ENCODE measurements around the gene RBM47.
"Not testable (repeated sequence)": the region's sequence is repeated elsewhere in the genome, so short reads cannot be mapped to it uniquely, and the experiment has no call there.

Gene RBM47

GRCh38 chr4:40555176-40555900 lies 74.3 kb downstream of the RBM47 start:
- no peaks in the 10 kb centered on the region for H3K9me3 ChIP-seq (ENCODE audit: control insufficient read depth, insufficient read depth, low read depth, low read length)
- H3K27ac ChIP-seq (ENCODE audit: extremely low read depth, low read depth, low read length), result no peak overlapping the region
- POLR2A ChIA-PET, result no interaction called here
- TF ChIP-seq MYNN (tag by site-specific recombination; IDR thresholded peaks at IDR 0.05; ENCODE audit: borderline replicate concordance) (no peak), ZSCAN16 (tag by site-specific recombination; IDR thresholded peaks at IDR 0.05) (no peak), ZBTB48 (tag by site-specific recombination; IDR thresholded peaks at IDR 0.05) (no peak), ZNF624 (tag by site-specific recombination; IDR thresholded peaks at IDR 0.05) (no peak), ZFP69B (tag by site-specific recombination; IDR thresholded peaks at IDR 0.05) (no peak), ZNF248 (tag by site-specific recombination; IDR thresholded peaks at IDR 0.05) (no peak), ZNF184 (tag by site-specific recombination; IDR thresholded peaks at IDR 0.05) (no peak), ZSCAN4 (tag by site-specific recombination; IDR thresholded peaks at IDR 0.05) (no peak)
- H3K4me1 ChIP-seq (ENCODE audit: control insufficient read depth, insufficient read depth, low read length), result peaks cover 2% of the 10 kb centered on the region; the same call in 1 of the 2 replicates
- CTCF ChIA-PET, result interaction anchor here (0.6 kb wide), 1 partner anchor 296 kb away, joined by 4 read pairs; no protein-coding TSS in a partner anchor
- H3K36me3 ChIP-seq (ENCODE audit: control insufficient read depth in 2 of 2, insufficient read depth in 1 of 2, low read length in 2 of 2), result no peaks in the 10 kb centered on the region
- no peak overlapping the region for H3K4me3 ChIP-seq (ENCODE audit: low read depth, low read length)

GRCh38 chr4:40554641-40555040 lies 75.0 kb downstream of the RBM47 start:
- H3K4me3 ChIP-seq (ENCODE audit: low read depth, low read length); H3K4me1 ChIP-seq (ENCODE audit: control insufficient read depth, insufficient read depth, low read length); H3K36me3 ChIP-seq (ENCODE audit: control insufficient read depth in 2 of 2, insufficient read depth in 1 of 2, low read length in 2 of 2); H3K27ac ChIP-seq (ENCODE audit: extremely low read depth, low read depth, low read length); POLR2A ChIA-PET; H3K9me3 ChIP-seq (ENCODE audit: control insufficient read depth, insufficient read depth, low read depth, low read length): not testable (repeated sequence)
- CTCF ChIA-PET, result interaction anchor here (0.6 kb wide), 1 partner anchor 297 kb away, joined by 4 read pairs; no protein-coding TSS in a partner anchor

GRCh38 chr4:40553995-40554394 lies 75.7 kb downstream of the RBM47 start:
- no peaks in the 10 kb centered on the region for H3K36me3 ChIP-seq (ENCODE audit: control insufficient read depth in 2 of 2, insufficient read depth in 1 of 2, low read length in 2 of 2)
- H3K27ac ChIP-seq (ENCODE audit: extremely low read depth, low read depth, low read length), result no peak overlapping the region
- TF ChIP-seq GLIS2 (tag by site-specific recombination; IDR thresholded peaks at IDR 0.05) (no peak), ZNF629 (tag by site-specific recombination; IDR thresholded peaks at IDR 0.05) (no peak), ZNF76 (tag by site-specific recombination; IDR thresholded peaks at IDR 0.05; ENCODE audit: borderline replicate concordance, low read depth) (no peak), ZBTB11 (tag by site-specific recombination; conservative IDR thresholded peaks at IDR 0.05; ENCODE audit: low read depth) (no peak), TCF7L2 (IDR thresholded peaks at IDR 0.05; ENCODE audit: borderline replicate concordance, low read depth, low read length) (no peak), ZNF548 (tag by site-specific recombination; IDR thresholded peaks at IDR 0.05) (no peak), ZNF792 (tag by site-specific recombination; IDR thresholded peaks at IDR 0.05) (no peak), ZBTB48 (tag by site-specific recombination; IDR thresholded peaks at IDR 0.05) (no peak), KLF17 (tag by site-specific recombination; IDR thresholded peaks at IDR 0.05) (no peak), ZNF423 (tag by site-specific recombination; IDR thresholded peaks at IDR 0.05) (no peak), ZNF664 (tag by site-specific recombination; IDR thresholded peaks at IDR 0.05) (no peak), PRDM6 (tag by site-specific recombination; IDR thresholded peaks at IDR 0.05) (no peak), EGR2 (tag by site-specific recombination; IDR thresholded peaks at IDR 0.05; ENCODE audit: low read depth) (no peak)
- POLR2A ChIA-PET, result no interaction called here
- H3K4me1 ChIP-seq (ENCODE audit: control insufficient read depth, insufficient read depth, low read length), result peaks cover 2% of the 10 kb centered on the region; the same call in 1 of the 2 replicates
- H3K9me3 ChIP-seq (ENCODE audit: control insufficient read depth, insufficient read depth, low read depth, low read length), result no peaks in the 10 kb centered on the region
- CTCF ChIA-PET, result no interaction called here
- H3K4me3 ChIP-seq (ENCODE audit: low read depth, low read length), result no peak overlapping the region
